Jurkat, Clone E6-1 (cell line): ENCODE data around the gene CASP1. TPM values are rescaled to one million over a fixed set of nuclear protein-coding genes. Genes with fewer than 3 reads are reported as not detected.
"Not testable (repeated sequence)": the region's sequence is repeated elsewhere in the genome, so short reads cannot be mapped to it uniquely, and the experiment has no call there.

ENCODE experiments used
- DNase-seq: peaks from one replicate; pipeline ENCODE4 v3.0.0-alpha.2; 2011; ENCODE audit warnings: low read depth, low spot score
- H3K4me3 ChIP-seq: 2 replicates; pipeline ENCODE4 v1.5.1; 2011; ENCODE audit warnings: mild to moderate bottlenecking, low read length, control low read depth, moderate library complexity
- polyA plus RNA-seq: library from polyadenylated mRNA; unstranded; fragments of >200 nt; gene quantifications from one replicate; pipeline ENCODE4 v1.2.1, GENCODE V29; 2012; ENCODE audit warnings: missing spikeins; ENCODE audit not compliant: insufficient read length, insufficient read depth

The CASP1 gene
- 14.3 TPM for polyA plus RNA-seq

DNA sequence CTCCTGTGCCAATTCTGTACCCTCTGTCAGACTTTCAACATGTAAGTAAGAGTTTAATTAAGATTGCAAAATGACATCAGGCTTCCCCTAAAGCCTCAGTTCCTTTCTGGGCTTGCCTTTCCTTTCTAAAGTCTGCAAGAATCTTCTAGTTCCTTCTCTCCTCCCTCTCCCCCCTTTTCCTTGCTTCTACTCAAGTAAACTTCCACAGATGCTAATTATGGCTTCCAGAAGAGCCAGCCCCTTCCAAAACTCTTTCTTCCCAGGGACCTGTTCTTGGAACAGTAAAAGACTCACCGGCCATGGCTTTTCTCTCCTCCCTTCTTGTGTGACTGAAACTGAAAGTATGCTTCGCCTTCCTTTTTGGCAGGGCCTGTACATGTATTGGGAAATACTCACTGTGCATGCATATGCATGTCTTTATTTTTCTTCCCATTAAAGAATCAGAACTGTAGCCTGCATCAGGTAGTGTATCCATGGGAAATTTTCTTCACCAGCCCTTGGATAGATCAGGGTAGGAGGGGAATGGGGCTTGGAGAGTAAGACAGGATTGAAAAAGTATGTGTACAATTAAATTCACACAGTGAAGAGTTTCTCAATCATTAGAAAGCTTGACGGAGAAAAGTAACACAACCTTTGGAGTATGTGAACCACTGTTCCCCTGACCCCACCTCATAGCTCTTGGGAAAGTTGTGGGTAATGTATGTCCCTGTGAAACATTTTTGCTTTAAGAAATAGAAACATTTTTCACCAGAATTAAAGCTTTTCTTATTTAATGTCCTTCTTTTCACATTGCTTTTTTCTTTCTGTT is at the start of gene CASP1:
TSS of gene CASP1 (minus strand) at position 332 of the 808 bp plus-strand sequence. CDS start at position 301, 31 bp downstream.
- no peak for DNase-seq
- H3K4me3 ChIP-seq: no peak within 1 kb of the TSS

DNA sequence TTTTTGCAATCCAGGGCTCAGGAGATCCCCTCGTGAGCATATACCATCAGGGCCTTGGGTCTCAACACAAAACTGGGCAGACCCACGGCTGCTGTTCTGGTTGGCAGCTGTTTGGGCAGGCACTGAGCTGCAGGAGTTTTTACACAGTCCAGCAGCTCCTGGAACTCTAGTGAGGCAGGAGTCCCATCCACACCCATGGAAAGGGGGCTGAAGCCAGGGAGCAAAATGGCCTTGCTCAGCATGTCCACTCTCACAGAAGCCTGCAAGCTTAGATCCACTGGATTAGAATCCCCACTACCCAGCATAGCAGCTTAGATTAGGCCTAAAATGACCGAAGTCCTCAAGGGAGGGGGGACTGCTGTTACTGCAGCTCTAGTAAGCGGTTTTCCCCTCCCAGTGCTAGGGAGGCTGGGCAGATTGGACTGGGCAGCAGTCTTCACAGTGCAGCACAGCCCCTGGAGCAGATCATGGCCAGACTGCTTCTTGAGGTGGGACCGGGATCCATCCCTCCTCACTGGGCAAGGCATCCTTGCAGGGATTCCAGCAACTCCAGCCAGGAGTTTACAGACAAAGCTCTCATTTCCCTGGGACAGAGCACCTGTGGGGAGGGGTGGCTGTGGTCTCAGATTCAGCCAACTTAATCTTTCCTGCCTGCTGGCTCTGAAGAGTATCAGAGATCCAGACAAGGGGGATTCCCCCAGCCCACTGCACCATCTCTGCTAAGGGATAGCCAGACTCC is 46.6 kb upstream of the CASP1 start:
- DNase-seq: no peak
- no peak overlapping the region for H3K4me3 ChIP-seq

DNA sequence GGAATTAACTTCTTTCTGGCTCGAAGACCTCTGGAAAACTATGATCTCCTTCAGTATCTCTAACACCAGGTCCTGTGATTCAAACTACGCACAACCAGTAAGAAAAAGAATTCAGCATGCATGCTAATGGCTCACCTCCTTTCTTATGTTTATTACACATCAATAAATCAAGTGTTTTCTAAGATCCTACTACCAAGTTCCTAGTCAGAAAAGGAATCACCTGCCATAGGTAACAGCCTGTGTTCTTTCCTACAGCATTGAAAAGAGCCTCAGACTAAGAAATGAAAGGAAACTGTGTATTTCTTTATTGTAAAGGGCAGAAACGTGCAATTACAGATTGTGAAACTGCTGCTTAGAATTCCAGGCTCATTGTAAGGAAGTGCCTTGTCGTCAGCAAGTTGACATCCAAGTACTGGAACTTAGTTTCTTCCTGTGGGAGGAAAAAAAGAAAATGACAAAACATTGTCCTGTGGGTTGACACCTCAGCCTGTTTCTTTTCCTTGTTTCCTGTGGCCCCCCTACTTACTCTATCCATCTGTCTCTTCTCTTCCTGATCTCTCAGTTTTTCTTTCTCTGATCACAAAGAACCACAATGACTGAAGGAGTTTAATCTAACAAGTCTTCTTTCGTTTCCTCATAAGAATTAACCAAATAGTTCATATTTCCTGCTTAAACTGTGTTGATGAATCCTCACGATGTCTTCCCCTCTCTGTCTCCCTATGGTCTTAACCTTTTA is 45.4 kb upstream of the CASP1 start:
- not testable (repeated sequence) for DNase-seq, H3K4me3 ChIP-seq

DNA sequence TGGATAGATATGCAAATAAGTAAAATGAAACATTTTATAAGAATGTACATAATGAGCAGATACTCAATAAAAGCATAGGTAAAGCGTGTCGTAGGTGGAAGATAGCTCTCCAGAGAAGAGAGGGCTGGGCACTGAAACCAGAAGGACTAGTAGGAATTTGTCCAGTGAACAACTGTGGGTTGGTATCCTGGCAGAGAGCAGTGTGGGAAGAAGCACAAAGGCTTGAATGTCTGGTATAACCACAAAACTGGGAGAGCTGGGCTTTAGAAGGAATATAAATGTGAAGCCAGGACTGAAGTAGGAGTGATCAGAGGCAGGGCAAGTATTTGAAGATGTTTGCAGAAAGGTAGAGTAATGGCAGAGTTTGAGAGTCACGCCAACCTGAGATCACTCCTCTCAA is 43.3 kb upstream of the CASP1 start:
- DNase-seq: no peak
- H3K4me3 ChIP-seq: no peak overlapping the region

DNA sequence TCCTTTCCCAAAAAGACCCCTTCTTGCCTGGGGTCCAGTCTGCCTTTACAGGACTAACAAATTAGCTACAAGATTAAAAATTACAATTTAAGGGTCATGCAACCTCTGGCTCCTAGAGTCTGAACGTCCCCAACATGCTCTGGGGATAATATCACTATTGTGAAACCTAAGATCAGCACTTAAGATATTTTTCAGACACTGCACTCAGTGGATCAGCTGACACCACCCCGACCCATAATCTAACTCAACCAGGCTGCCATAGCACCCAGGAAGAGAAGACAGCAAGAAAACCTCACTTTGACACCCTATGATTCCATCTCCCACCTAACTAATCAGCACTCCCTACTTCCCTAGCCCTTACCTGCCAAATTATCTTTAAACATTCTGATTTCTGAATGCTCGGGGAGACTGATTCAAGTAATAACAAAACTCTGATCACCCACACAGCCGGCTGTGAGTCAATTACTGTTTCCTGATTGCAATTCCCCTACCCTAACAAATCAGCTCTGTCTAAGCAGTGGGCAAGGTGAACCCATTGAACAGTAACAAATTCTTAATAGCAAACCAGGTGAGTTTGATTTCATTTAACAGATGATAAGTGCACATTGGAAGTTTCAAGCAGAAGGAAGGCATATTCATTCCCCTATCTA is 42.3 kb upstream of the CASP1 start:
- H3K4me3 ChIP-seq, DNase-seq: not testable (repeated sequence)

DNA sequence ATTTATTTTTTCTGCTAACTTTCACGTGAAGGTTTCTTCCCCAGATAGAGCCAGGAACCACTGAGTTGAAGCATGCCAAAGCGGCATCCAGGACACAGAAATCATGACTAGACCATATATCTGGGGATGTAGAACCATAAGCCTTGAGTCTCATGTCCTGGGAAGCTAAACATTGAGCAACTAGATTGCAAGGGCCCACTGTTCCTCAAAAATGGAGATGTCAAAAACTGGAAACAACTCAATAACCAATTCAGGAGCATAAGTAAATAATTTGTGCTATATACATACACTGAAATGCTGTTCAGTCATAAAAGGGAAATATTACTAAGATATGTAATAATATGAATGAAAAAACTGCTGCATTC is 39.2 kb upstream of the CASP1 start:
- no peak overlapping the region for H3K4me3 ChIP-seq
- DNase-seq: no peak

DNA sequence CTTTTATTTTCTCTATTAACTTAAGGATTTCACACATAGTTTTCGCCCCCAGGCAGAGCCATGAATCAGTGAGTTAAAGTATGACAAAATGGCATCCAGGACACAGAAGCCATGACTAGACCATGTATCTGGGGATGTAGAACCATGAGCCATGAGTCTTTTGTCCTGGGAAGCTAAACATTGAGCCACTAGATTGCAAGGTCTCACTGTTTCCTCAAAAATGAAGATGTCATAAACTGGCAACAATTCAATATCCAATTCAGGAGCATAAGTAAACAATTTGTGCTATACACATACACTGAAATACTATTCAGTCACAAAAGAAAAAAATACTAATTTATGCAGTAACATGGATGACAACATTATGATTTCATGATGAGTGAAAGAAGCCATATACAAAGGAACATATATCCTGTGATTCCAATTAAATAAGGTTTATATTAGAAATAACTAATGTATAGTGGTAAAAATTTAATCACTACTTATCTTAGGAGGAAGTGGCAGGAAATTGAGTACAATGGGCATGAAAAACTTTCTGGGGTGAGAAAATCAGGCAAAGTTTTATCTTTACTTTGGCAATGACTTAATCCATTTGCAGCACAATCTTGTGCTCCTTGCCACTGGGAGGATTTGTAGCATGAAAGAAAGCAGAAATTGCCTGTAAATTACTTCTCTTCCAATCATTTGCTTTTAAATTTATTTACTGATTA is 38.7 kb upstream of the CASP1 start:
- DNase-seq: no peak

DNA sequence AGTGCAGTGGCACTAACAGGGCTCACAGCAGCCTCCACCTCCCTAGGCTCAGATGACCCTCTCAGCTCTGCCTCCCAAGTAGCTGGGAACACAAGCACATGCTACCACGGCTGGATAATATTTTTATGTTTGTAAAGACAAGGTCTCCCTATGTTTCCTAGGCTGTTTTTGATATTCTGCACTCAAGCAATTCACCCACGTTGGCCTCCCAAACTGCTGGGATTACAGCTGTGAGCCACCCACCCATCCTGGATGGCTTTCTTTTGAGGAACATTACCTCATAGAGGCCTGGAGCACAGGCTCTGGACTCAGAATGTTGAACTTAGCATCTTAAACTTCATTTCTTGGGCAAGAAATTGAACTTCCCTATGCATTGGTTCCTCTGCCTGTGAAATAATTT is 37.1 kb upstream of the CASP1 start:
- DNase-seq, H3K4me3 ChIP-seq: not testable (repeated sequence)

More for the DNA sequence above, 38.7 kb upstream of the CASP1 start:
- no peak overlapping the region for H3K4me3 ChIP-seq

DNA sequence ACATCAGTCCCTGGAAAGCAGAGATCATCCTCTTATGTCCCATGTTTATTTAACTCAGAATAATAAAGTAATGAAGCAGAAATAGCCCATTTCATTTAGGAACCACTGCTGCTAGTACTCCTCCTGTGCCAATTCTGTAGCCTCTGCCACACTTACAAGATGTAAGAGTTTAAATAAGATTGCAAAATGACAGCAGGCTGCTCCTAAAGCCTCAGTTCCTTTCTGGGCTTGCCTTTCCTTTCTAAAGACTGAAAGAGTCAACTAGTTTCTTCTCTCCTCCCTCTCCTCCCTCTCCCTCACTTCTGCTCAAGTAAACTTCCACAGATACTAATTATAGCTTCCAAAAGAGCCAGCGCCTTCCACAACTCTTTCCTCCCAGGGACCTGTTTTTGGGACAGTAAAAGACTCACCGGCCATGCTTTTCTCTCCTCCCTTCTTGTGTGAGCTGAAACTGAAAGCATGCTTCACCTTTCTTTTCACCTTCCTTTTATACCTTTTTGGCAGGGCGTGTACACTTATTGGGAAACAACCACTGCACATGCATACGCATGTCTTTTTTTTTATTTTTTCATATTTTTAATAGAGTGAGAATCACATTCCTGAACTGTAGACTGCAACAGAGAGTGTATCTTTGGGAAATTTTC is 36.3 kb upstream of the CASP1 start:
- DNase-seq: no peak

DNA sequence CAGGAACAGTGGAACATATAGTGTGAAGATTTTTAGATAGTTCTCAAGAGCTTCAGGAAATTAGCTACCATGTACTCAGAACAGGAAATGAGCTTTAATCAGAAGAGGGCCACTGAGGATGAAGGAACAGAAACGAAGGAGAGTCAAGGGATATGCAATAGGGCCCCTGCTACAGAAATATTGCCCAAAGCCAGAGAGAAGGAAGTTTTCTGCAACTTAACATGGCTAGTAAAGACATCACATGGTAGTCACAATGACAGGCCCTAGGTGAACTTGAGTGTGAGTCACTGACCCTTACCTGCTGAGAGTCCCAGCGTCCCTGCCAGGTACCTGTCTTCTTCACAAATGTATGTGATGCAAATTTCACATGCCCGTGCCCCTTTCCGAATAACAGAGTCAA is 35.4 kb upstream of the CASP1 start:
- no peak for DNase-seq
- no peak overlapping the region for H3K4me3 ChIP-seq

More for the DNA sequence above, 36.3 kb upstream of the CASP1 start:
- no peak overlapping the region for H3K4me3 ChIP-seq

DNA sequence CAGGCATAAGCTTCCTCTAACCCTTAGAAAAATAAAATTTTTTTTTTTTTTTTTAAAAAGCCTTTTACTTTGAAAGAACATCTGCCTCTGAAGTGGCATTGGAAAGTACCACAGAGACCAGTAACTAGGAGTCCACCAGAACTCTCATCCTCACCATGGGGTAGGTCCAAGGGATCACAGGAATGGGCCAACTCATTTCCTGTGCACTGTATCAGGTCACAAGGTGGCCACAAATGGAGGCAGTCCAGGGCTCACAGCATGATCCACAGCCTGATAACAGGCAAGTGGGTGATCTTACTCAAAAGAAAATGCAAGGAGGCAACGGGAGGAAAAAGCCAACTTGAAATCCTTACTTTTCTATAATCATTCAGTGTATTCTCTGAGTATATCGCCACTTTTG is 34.8 kb upstream of the CASP1 start:
- not testable (repeated sequence) for H3K4me3 ChIP-seq, DNase-seq

DNA sequence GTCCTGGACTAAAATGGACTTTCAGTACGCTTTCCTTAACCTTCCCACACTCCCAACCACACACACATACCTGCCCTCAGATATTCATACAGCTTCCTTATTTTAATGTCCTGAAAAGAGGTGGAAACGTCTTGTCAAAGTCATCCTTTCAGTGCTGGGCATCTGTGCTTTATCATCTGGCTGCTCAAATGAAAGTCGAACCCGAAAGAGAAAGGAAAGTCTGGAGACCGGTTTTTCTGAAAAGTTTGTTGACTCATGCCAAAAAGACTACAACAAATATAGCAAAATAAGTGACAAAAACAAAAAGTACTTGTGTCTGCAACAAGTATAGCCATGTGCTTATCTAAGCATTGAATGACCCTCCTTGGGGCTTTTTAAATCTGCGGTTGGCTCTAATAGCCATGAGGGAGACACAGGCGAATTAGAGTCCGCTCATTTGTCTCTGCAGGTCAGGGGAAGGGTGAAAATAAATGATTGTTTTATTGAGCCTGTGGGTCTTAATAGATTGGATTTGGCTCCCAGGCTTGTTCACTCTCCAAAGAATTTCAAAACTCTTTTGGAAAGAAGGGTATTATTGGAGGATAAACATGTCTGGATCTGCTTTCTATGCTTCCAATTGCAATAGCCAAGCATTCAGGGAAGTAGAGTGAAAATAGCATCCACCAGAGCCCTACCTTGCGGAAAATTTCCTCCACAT is 28.4 kb upstream of the CASP1 start:
- not testable (repeated sequence) for DNase-seq, H3K4me3 ChIP-seq

DNA sequence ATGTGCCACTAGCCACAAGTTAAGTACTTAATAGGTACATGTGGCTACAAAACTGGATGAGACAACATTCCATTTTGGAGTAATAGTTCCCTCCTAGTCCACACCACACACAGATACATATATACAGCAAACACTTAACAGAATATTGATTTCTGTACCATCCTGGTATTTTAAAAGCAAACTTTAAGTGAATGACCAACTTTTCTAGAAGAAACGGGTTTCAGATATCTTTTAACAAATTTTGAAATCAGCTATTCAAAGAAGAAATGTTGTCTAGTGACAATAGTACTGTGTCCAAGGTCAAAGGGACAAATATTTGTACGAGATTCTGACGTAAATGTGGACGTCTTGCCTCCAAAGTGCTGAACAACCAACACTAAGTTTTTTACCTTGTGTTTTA is 22.5 kb upstream of the CASP1 start:
- DNase-seq: no peak
- no peak overlapping the region for H3K4me3 ChIP-seq

DNA sequence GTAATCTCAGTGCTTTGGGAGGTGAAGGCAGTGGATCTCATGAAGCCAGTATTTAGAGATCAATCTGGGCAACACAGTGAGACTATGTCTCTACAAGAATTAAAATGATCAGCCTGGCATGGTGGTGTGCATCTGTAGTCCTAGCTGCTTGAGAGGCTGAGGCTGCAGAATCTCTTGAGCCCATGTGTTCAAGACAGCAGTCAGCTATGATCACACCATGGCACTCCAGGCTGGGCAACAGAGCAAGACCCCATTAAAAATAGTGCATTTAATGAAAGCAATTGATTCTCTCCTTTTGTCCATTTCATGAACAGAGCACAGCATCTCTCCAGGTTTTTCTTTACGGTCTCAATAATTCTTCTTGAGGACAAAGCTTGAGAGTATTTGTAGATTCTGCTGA is 21.5 kb upstream of the CASP1 start:
- no peak for DNase-seq
- no peak overlapping the region for H3K4me3 ChIP-seq

DNA sequence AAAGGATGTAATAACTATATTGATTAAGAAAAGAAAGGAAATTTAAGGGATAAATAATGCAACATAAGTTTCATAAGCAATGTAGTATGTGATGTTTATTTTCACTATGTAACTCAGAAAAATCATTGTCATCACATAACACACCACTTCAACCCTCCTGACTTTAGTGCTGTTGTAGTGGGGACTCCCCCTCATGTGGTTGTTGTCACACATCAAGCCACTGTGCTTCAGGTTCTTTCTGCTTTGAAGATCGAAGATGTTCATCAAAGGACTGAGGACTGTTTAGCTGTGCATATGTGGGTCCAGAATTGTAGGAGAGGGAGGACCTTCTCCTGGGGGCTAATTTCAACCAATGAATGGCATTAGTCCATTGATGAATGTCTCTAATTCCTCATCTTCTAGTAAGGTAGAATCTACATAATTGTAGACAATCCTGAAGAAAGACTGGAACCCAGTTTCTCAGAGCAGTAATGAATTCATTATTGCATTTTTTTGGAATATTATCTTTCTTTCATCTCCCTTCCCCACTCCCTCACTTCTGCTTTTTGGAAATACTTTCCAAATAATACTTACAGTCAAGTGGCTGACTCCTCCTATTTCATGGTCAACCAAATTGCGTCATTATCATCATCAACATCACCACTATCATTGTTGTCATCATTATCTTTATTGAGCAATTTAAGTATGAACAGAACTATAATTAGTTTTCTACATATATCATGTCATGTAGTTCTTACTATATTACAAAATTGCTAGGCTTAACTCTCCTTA is 20.0 kb upstream of the CASP1 start:
- no peak for DNase-seq
- H3K4me3 ChIP-seq: no peak overlapping the region

DNA sequence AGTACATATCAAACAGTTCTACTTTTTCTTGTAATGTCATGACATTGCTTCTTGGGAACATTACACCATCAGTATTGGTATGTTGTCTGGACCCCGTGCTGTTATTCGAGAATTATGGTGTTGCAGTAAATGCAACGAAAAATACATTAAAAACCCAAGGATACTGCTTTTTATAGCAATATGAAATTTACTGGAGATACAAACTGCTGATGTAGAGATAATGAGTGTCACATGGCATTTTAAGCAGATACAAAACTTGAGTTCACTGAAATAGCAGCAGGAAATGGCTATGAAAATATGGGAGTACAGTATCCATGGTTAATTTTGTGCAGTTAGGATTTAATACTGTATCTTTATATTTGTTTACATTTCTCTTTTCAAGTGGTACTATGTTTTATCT is 17.5 kb upstream of the CASP1 start:
- DNase-seq: no peak

DNA sequence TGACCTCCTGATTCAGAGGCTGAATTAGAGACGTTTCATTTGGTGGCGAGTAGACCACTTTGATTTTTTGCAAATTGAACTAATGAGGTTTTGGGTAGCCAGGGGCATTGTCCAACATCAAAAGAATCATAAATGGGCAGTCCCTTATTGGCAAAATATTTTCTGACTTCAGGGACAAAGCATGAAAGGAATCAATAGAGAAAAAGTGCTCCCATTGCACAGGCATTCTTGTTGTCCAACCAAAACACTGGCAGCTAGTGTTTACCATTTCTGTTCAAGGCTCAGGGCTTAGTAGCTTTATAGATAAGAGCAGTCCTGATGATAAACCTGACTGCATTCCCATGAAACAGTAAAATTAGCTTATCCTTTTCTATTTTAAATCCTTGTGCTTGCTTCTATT is 16.6 kb upstream of the CASP1 start:
- H3K4me3 ChIP-seq: no peak overlapping the region
- no peak for DNase-seq

More for the DNA sequence above, 17.5 kb upstream of the CASP1 start:
- no peak overlapping the region for H3K4me3 ChIP-seq
